Measurements from ENCODE around the gene INTS3. TPM values are rescaled to one million over a fixed set of nuclear protein-coding genes. Genes with fewer than 3 reads are reported as not detected.

INTS3 gene
- total RNA-seq, 1 donor from 2014 or later, result 88.6 TPM

GRCh38 chr1:153796786-153797659 is 69.2 kb downstream of the INTS3 start:
- intact Hi-C loops (cut with micrococcal nuclease), result loop anchor here (1.0 to 10.0 kb wide), 8 partner anchors 8 to 475 kb away; partner anchors contain the start of genes DENND4B, HAX1, RAB13 and RPS27
- Mint-ChIP-seq H3K4me3 (no peak overlapping the region), H3K9me3 (no peaks in the 10 kb centered on the region), H3K27ac (peak overlapping the region; percentile 1), H3K36me3 (ENCODE audit: low read depth) (peaks cover 2% of the 10 kb centered on the region), H3K27me3 (no peaks in the 10 kb centered on the region), H3K4me1 (peaks cover 16% of the 10 kb centered on the region)
- ATAC-seq (ENCODE audit: low read depth) (peak; percentile 97), DNase-seq (peak; percentile 59)
- CTCF ChIA-PET, result interaction anchor here (0.7 to 2.8 kb wide), 13 partner anchors 20 to 402 kb away, joined by 3 to 44 read pairs (median 3); partner anchors contain the start of genes CREB3L4, DENND4B, GATAD2B and RAB13
- peak; percentile 89 for TF ChIP-seq CTCF (IDR thresholded peaks at IDR 0.05)
- POLR2A ChIA-PET, result interaction anchor here (0.6 to 3.2 kb wide), 9 partner anchors 8 to 377 kb away, joined by 3 to 26 read pairs (median 4); partner anchors contain the start of genes DENND4B, GATAD2B, JTB and RAB13

- DNase-seq (no peak), ATAC-seq (ENCODE audit: low read depth) (no peak)
- H3K9me3 Mint-ChIP-seq, result no peaks in the 10 kb centered on the region
- H3K4me1 Mint-ChIP-seq, result peaks cover 13% of the 10 kb centered on the region
- POLR2A ChIA-PET, result interaction anchor here (1.6 to 3.2 kb wide), 4 partner anchors 15 to 192 kb away, joined by 5 to 26 read pairs (median 18); partner anchors contain the start of genes DENND4B, RAB13 and RPS27
- intact Hi-C loops (cut with micrococcal nuclease), result loop anchor here (10.0 kb wide), 1 partner anchor 386 kb away; no protein-coding TSS in a partner anchor
- no peak overlapping the region for H3K4me3 Mint-ChIP-seq
- TF ChIP-seq CTCF (IDR thresholded peaks at IDR 0.05), result no peak
- CTCF ChIA-PET, result interaction anchor here (0.6 to 2.8 kb wide), 5 partner anchors 23 to 473 kb away, joined by 3 to 44 read pairs (median 3); partner anchors contain the start of genes CREB3L4 and RAB13
- peaks cover 4% of the 10 kb centered on the region for H3K36me3 Mint-ChIP-seq (ENCODE audit: low read depth)
- H3K27ac Mint-ChIP-seq, result no peak overlapping the region
- H3K27me3 Mint-ChIP-seq, result no peaks in the 10 kb centered on the region
Observed at GRCh38 chr1:153798468-153798780, 70.6 kb downstream of the INTS3 start.

- DNase-seq, result no peak
- no peak overlapping the region for H3K27ac Mint-ChIP-seq
- CTCF ChIA-PET, result interaction anchor here (0.6 to 0.9 kb wide), 2 partner anchors 169 to 472 kb away, joined by 3 read pairs; partner anchors contain the start of gene CREB3L4
Observed at GRCh38 chr1:153799016-153799415, 71.2 kb downstream of the INTS3 start.

GRCh38 chr1:153799566-153800465 is 72.0 kb downstream of the INTS3 start:
- Mint-ChIP-seq H3K9me3 (no peaks in the 10 kb centered on the region), H3K27me3 (no peaks in the 10 kb centered on the region), H3K4me3 (no peak overlapping the region), H3K36me3 (ENCODE audit: low read depth) (peaks cover 6% of the 10 kb centered on the region), H3K27ac (no peak overlapping the region), H3K4me1 (peaks cover 25% of the 10 kb centered on the region)
- no peak for DNase-seq
- CTCF ChIA-PET, result no interaction called here
- intact Hi-C loops (cut with micrococcal nuclease), result loop anchor here (10.0 kb wide), 1 partner anchor 385 kb away; no protein-coding TSS in a partner anchor
- no peak for TF ChIP-seq CTCF (IDR thresholded peaks at IDR 0.05)
- no peak for ATAC-seq (ENCODE audit: low read depth)
- POLR2A ChIA-PET, result interaction anchor here (1.6 to 3.1 kb wide), 2 partner anchors 16 to 187 kb away, joined by 5 to 26 read pairs; partner anchors contain the start of gene RAB13

More at GRCh38 chr1:153799016-153799415, 71.2 kb downstream of the INTS3 start:
- Mint-ChIP-seq H3K36me3 (ENCODE audit: low read depth) (peaks cover 6% of the 10 kb centered on the region), H3K4me3 (no peak overlapping the region), H3K4me1 (peaks cover 18% of the 10 kb centered on the region), H3K9me3 (no peaks in the 10 kb centered on the region), H3K27me3 (no peaks in the 10 kb centered on the region)
- TF ChIP-seq CTCF (IDR thresholded peaks at IDR 0.05), result no peak
- POLR2A ChIA-PET, result interaction anchor here (1.6 to 3.2 kb wide), 3 partner anchors 15 to 191 kb away, joined by 5 to 26 read pairs (median 25); partner anchors contain the start of genes RAB13 and RPS27
- no peak for ATAC-seq (ENCODE audit: low read depth)
- intact Hi-C loops (cut with micrococcal nuclease), result loop anchor here (10.0 kb wide), 1 partner anchor 386 kb away; no protein-coding TSS in a partner anchor

Data from activated B cell treated with CpG ODN at 0.5 μM for 24 hours (primary cell).